PC-3 (cell line): ENCODE measurements around the gene ZNF700. TPM values are rescaled to one million over a fixed set of nuclear protein-coding genes. Genes with fewer than 3 reads are reported as not detected.
A peak's percentile ranks its signal among the peaks of the same experiment; 100 is the strongest.
"Not testable (repeated sequence)": the region's sequence is repeated elsewhere in the genome, so short reads cannot be mapped to it uniquely, and the experiment has no call there.

ENCODE experiments used
- ATAC-seq: fragments of 200-7000 bp; cut with Tn5 transposase; 2 replicates; pipeline ENCODE4 v1.9.1; 2020; ENCODE audit warnings: mild to moderate bottlenecking, moderate library complexity
- BruUV-seq: library from RNA; stranded (reverse); fragments of 400-500 nt; replicated peaks from 2 replicates; lab custom pipeline; 2021; lab: Mats Ljungman, UMichigan
- CTCF ChIA-PET: fragments of 300-600 bp; sonication (Branson Sonifier 250); formaldehyde crosslinking; loops from one replicate; lab custom pipeline; 2022; ENCODE audit warnings: antibody characterized with exemption; lab: Charles Lee
- POLR2A ChIA-PET: fragments of 300-600 bp; sonication (Branson Sonifier 250); formaldehyde crosslinking; loops from one replicate; lab custom pipeline; 2022; ENCODE audit warnings: antibody characterized with exemption; ENCODE audit not compliant: unreplicated experiment; lab: Charles Lee
- DNase-seq: peaks from one replicate; pipeline ENCODE4 v3.0.0-alpha.2; 2015
- H2AFZ ChIP-seq: fragments of 300-600 bp; sonication (generic); 2 replicates; pipeline ENCODE4 v1.6.0; 2016; ENCODE audit warnings: antibody characterized with exemption, low read length
- H3F3A ChIP-seq: fragments of 300-600 bp; sonication (generic); one replicate; pipeline ENCODE4 v1.6.0; 2017; ENCODE audit warnings: antibody characterized with exemption, low read length, control low read depth, mild to moderate bottlenecking; ENCODE audit not compliant: unreplicated experiment
- H3K27ac ChIP-seq: fragments of 300-600 bp; sonication (generic); 2 replicates; pipeline ENCODE4 v1.5.1; 2016; ENCODE audit warnings: mild to moderate bottlenecking, low read length
- H3K27me3 ChIP-seq: fragments of 300-600 bp; sonication (generic); 2 replicates; pipeline ENCODE4 v1.6.1; 2016; ENCODE audit warnings: low read length, mixed read lengths
- H3K36me3 ChIP-seq: fragments of 300-600 bp; sonication (generic); 2 replicates; pipeline ENCODE4 v1.6.1; 2016; ENCODE audit warnings: low read depth, mixed run types, low read length, mixed read lengths
- H3K4me1 ChIP-seq: fragments of 300-600 bp; sonication (generic); 2 replicates; pipeline ENCODE4 v1.5.1; 2016; ENCODE audit warnings: low read length; ENCODE audit not compliant: insufficient read depth
- H3K4me2 ChIP-seq: fragments of 300-600 bp; sonication (generic); 2 replicates; pipeline ENCODE4 v1.6.0; 2016; ENCODE audit warnings: low read length
- H3K4me3 ChIP-seq: fragments of 300-600 bp; sonication (generic); 2 replicates; pipeline ENCODE4 v1.5.1; 2016; ENCODE audit warnings: mild to moderate bottlenecking, low read length, mixed read lengths
- H3K79me2 ChIP-seq: fragments of 300-600 bp; sonication (generic); 2 replicates; pipeline ENCODE4 v1.6.1; 2017; ENCODE audit warnings: low read length, mixed read lengths
- H3K9ac ChIP-seq: fragments of 300-600 bp; sonication (generic); 2 replicates; pipeline ENCODE4 v1.6.0; 2016; ENCODE audit warnings: mild to moderate bottlenecking, low read length
- H3K9me2 ChIP-seq: fragments of 300-600 bp; sonication (generic); replicated peaks from 2 replicates; pipeline ENCODE4 v1.6.1; 2016; ENCODE audit warnings: mixed run types, low read length, mixed read lengths
- H3K9me3 ChIP-seq: fragments of 300-600 bp; sonication (generic); 2 replicates; pipeline ENCODE4 v1.6.1; 2016; ENCODE audit warnings: low read length, mixed read lengths
- H4K20me1 ChIP-seq: fragments of 300-600 bp; sonication (generic); 2 replicates; pipeline ENCODE4 v1.6.1; 2016; ENCODE audit warnings: low read length, mixed read lengths
- CTCF ChIP-seq: fragments of 300-600 bp; sonication (generic); conservative IDR thresholded peaks from 2 replicates; pipeline ENCODE4 v1.5.1; 2017; ENCODE audit warnings: antibody characterized with exemption, low read depth, mild to moderate bottlenecking, low read length
- EZH2 ChIP-seq: fragments of 300-600 bp; sonication (generic); IDR thresholded peaks from one replicate; pipeline ENCODE4 v1.6.1; 2017; ENCODE audit warnings: antibody characterized with exemption, mild to moderate bottlenecking, low read length; ENCODE audit not compliant: unreplicated experiment
- EZH2phosphoT487 ChIP-seq: fragments of 300-600 bp; sonication (generic); IDR thresholded peaks from 2 replicates; pipeline ENCODE4 v1.6.1; 2018; ENCODE audit warnings: mild to moderate bottlenecking, antibody characterized with exemption, low read length, borderline replicate concordance
- intact Hi-C: fragments of 100-400 bp; cut with micrococcal nuclease; formaldehyde crosslinking; loops from 2 replicates; pipeline ENCODE4 v1.9.0; 2023
- total RNA-seq: library from RNA; depleted of rRNA; stranded (reverse); fragments of >200 nt; gene quantifications from 2 replicates; pipeline ENCODE4 v1.2.3, GENCODE V29; 2014

Gene ZNF700
- total RNA-seq, 1 experiment from 2014 or later = 9.5 TPM

- H3K4me2 ChIP-seq = no peak overlapping the region
- ATAC-seq (no peak), DNase-seq (no peak)
- peak overlapping the region; percentile 16; the same call in 1 of the 2 replicates for H3K4me3 ChIP-seq
- no peak overlapping the region for H2AFZ ChIP-seq
- peaks cover 31% of the 10 kb centered on the region for H3K9me3 ChIP-seq
- CTCF ChIA-PET = no interaction called here
- no peaks in the 10 kb centered on the region for H3K27me3 ChIP-seq
- POLR2A ChIA-PET = no interaction called here
- no TSS peak for BruUV-seq
- intact Hi-C loops = no loop called here
- TF ChIP-seq EZH2phosphoT487 = no peak
- TF ChIP-seq CTCF = no peak
- TF ChIP-seq EZH2 = no peak
- peaks cover 33% of the 10 kb centered on the region for H3K36me3 ChIP-seq
- H4K20me1 ChIP-seq = no peaks in the 10 kb centered on the region
- H3K79me2 ChIP-seq = no peaks in the 10 kb centered on the region
- no peaks in the 10 kb centered on the region for H3K4me1 ChIP-seq
- H3K9me2 ChIP-seq = no peaks in the 10 kb centered on the region
- no peak overlapping the region for H3K27ac ChIP-seq
- no peaks in the 10 kb centered on the region for H3F3A ChIP-seq
- H3K9ac ChIP-seq = no peak overlapping the region
These were observed 19.0 kb upstream of the ZNF700 start for GRCh38 chr19:11905928-11906327.

- H3K27me3 ChIP-seq, H3K79me2 ChIP-seq, H3K9me2 ChIP-seq, ATAC-seq, DNase-seq, H3K27ac ChIP-seq, POLR2A ChIA-PET, intact Hi-C loops, H3K4me1 ChIP-seq, H3F3A ChIP-seq, H2AFZ ChIP-seq, H3K36me3 ChIP-seq, H3K4me2 ChIP-seq, H3K4me3 ChIP-seq, H4K20me1 ChIP-seq, H3K9ac ChIP-seq, CTCF ChIA-PET, BruUV-seq: not testable (repeated sequence)
- peaks cover 13% of the 10 kb centered on the region for H3K9me3 ChIP-seq
These were observed 13.0 kb upstream of the ZNF700 start for GRCh38 chr19:11911937-11912336.

- H3K27ac ChIP-seq, POLR2A ChIA-PET, H4K20me1 ChIP-seq, H2AFZ ChIP-seq, CTCF ChIA-PET, H3K4me1 ChIP-seq, H3K4me2 ChIP-seq, H3K9me2 ChIP-seq, H3F3A ChIP-seq, intact Hi-C loops, H3K9ac ChIP-seq, H3K36me3 ChIP-seq, BruUV-seq, H3K27me3 ChIP-seq, DNase-seq, H3K4me3 ChIP-seq, H3K79me2 ChIP-seq: not testable (repeated sequence)
- H3K9me3 ChIP-seq = peaks cover 24% of the 10 kb centered on the region
- peak; percentile 40; the same call in 1 of the 2 replicates for ATAC-seq
These were observed 10.4 kb upstream of the ZNF700 start for GRCh38 chr19:11914417-11915051.
